Gastrocnemius medialis (tissue), 4 donors: ENCODE data around the gene GFRA1. TPM values are rescaled to one million over a fixed set of nuclear protein-coding genes. Genes with fewer than 3 reads are reported as not detected.

Source experiments
- ATAC-seq, 2 donors: fragments of 150-250 bp; one replicate each; pipeline ENCODE4 v1.9.1; 2016
- DNase-seq, 2 donors: peaks; one replicate each; pipeline ENCODE4 v3.0.0-alpha.2; 2019
- H3K27ac ChIP-seq, 4 donors: fragments of 200-600 bp; sonication (generic); 1 replicate in 1 of 4; 2 replicates in 3 of 4; pipeline ENCODE4 v1.5.1; 2016 to 2018; ENCODE audit warnings: mild to moderate bottlenecking in 2 of 4, moderate library complexity in 1 of 4
- H3K27me3 ChIP-seq, 3 donors: fragments of 200-600 bp; sonication (generic) in 2 of 3; 1 replicate in 1 of 3; 2 replicates in 2 of 3; pipeline versions ENCODE4 v1.5.1 to v1.6.0; 2016 to 2019; ENCODE audit warnings: mild to moderate bottlenecking in 1 of 3, moderate library complexity in 1 of 3
- H3K36me3 ChIP-seq, 2 donors: fragments of 200-600 bp; sonication (generic) in 1 of 2; one replicate each; pipeline ENCODE4 v1.5.1; 2017 to 2018
- H3K4me1 ChIP-seq, 2 donors: fragments of 200-600 bp; sonication (generic) in 1 of 2; one replicate each; pipeline ENCODE4 v1.5.1; 2016 to 2017; ENCODE audit warnings: mild to moderate bottlenecking in 2 of 2
- H3K4me3 ChIP-seq, 4 donors: fragments of 200-600 bp; sonication (generic) in 3 of 4; 1 replicate in 1 of 4; 2 replicates in 3 of 4; pipeline ENCODE4 v1.5.1; 2016 to 2019; ENCODE audit warnings: mild to moderate bottlenecking in 2 of 4
- H3K9me3 ChIP-seq, 3 donors: fragments of 200-600 bp; sonication (generic) in 2 of 3; 1 replicate in 1 of 3; 2 replicates in 2 of 3; pipeline ENCODE4 v1.5.1; 2016 to 2019
- POLR2A ChIP-seq, 2 donors: fragments of 450-650 bp; IDR thresholded peaks; one replicate each; pipeline ENCODE4 v1.6.1; 2017; ENCODE audit warnings: antibody characterized with exemption in 2 of 2, mild to moderate bottlenecking in 2 of 2, moderate library complexity in 2 of 2
- in situ Hi-C, 4 donors: fragments of 200-750 bp; cut with MboI; loops; one replicate each; pipeline versions ENCODE4 v1.15.0 to v1.8.0; 2017; ENCODE audit warnings: low sequenced_read_pairs in 4 of 4
- intact Hi-C: fragments of 100-400 bp; cut with DNase I; formaldehyde crosslinking; loops from one replicate; pipeline ENCODE4 v1.15.1; 2023; ENCODE audit warnings: low total_unique reads
- total RNA-seq, 4 donors: library from RNA; depleted of rRNA; stranded (reverse); fragments of >200 nt; gene quantifications; one replicate each; pipeline versions ENCODE4 v1.1.0 to v1.2.3, GENCODE V29; 2016
- TF ChIP-seq, protein P1 (sequence below), 5 experiments: fragments of 450-650 bp in 3 of 5; fragments of 200-600 bp in 2 of 5; sonication (generic) in 2 of 5; IDR thresholded peaks in 4 of 5; conservative IDR thresholded peaks in 1 of 5; 1 replicate in 4 of 5; 2 replicates in 1 of 5; pipeline ENCODE4 v1.5.1; 2016 to 2019; ENCODE audit warnings: antibody characterized with exemption in 5 of 5, mild to moderate bottlenecking in 3 of 5, moderate library complexity in 3 of 5

The GFRA1 gene
- total RNA-seq, 4 donors from 2014 or later: 21.2 to 34.2 (median 25.2) TPM

DNA sequence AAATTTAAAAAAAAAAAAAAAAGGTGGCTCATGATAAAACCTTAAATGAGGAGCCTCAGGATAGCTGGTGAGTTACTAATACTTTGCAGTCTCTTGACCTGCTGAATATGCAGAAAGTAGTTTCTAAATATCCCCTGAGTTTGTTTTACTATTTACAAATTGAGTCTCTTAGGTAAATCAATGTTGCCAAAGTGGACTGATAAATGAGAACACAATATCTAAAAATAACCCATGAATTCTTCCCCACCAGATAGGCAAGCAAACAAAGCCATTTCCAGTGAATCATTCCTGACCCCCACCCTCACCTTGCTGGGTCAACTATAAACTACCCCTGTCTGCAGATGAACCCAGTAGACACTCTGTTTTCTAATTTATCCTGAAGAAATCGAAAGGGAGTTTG, 78.9 kb downstream of the GFRA1 start:
- ATAC-seq: no peak
- Histone ChIP-seq H3K27me3 (no peaks in the 10 kb centered on the region), H3K36me3 (no peaks in the 10 kb centered on the region), H3K4me1 (no peaks in the 10 kb centered on the region), H3K4me3 (no peak overlapping the region), H3K27ac (no peak overlapping the region), H3K9me3 (no peaks in the 10 kb centered on the region)
- no peak for TF ChIP-seq POLR2A (IDR thresholded peaks at IDR 0.05)
- TF ChIP-seq, protein P1, sequence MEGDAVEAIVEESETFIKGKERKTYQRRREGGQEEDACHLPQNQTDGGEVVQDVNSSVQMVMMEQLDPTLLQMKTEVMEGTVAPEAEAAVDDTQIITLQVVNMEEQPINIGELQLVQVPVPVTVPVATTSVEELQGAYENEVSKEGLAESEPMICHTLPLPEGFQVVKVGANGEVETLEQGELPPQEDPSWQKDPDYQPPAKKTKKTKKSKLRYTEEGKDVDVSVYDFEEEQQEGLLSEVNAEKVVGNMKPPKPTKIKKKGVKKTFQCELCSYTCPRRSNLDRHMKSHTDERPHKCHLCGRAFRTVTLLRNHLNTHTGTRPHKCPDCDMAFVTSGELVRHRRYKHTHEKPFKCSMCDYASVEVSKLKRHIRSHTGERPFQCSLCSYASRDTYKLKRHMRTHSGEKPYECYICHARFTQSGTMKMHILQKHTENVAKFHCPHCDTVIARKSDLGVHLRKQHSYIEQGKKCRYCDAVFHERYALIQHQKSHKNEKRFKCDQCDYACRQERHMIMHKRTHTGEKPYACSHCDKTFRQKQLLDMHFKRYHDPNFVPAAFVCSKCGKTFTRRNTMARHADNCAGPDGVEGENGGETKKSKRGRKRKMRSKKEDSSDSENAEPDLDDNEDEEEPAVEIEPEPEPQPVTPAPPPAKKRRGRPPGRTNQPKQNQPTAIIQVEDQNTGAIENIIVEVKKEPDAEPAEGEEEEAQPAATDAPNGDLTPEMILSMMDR (IDR thresholded peaks at IDR 0.05 in 4 of 5, conservative IDR thresholded peaks at IDR 0.05 in 1 of 5): no peak
- intact Hi-C loops (no loop called here), in situ Hi-C loops (no loop called here)
- DNase-seq: no peak

- Histone ChIP-seq H3K4me3 (no peak overlapping the region), H3K27me3 (no peaks in the 10 kb centered on the region), H3K36me3 (no peaks in the 10 kb centered on the region), H3K27ac (no peak overlapping the region), H3K4me1 (no peaks in the 10 kb centered on the region), H3K9me3 (no peaks in the 10 kb centered on the region)
- intact Hi-C loops: no loop called here
- TF ChIP-seq, protein P1 (IDR thresholded peaks at IDR 0.05 in 4 of 5, conservative IDR thresholded peaks at IDR 0.05 in 1 of 5): no peak
- no peak for TF ChIP-seq POLR2A (IDR thresholded peaks at IDR 0.05)
- ATAC-seq: no peak
- in situ Hi-C loops: no loop called here
- DNase-seq: no peak
These were observed 82.1 kb downstream of the GFRA1 start for GRCh38 chr10:116190883-116191282.

DNA sequence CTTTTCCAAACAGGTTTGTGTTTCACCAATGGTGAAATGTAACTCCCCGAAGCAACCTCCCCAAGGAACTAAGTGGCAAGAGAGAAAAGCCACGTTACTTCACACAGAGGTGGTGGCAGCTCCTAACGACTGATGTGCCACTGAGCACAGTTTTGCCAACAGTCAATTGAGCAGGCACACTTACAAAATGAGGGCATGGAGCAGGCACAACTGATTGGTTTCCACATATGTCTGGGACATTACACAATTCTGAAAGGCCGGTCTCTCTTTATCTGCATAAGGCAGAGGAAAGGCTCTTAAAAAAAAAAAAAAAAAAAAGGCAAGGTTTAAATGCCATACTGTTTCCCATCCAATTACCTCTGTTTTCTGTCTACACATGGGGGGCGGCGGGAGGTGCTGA, 86.7 kb downstream of the GFRA1 start:
- H3K4me3 ChIP-seq: no peak overlapping the region
- in situ Hi-C loops (no loop called here), intact Hi-C loops (no loop called here)
- no peak overlapping the region for H3K27ac ChIP-seq
- no peak for TF ChIP-seq POLR2A (IDR thresholded peaks at IDR 0.05)
- TF ChIP-seq, protein P1 (IDR thresholded peaks at IDR 0.05 in 4 of 5, conservative IDR thresholded peaks at IDR 0.05 in 1 of 5): no peak
- H3K36me3 ChIP-seq: no peaks in the 10 kb centered on the region
- no peaks in the 10 kb centered on the region for H3K4me1 ChIP-seq
- no peaks in the 10 kb centered on the region for H3K9me3 ChIP-seq
- no peak for ATAC-seq
- no peak for DNase-seq
- no peaks in the 10 kb centered on the region for H3K27me3 ChIP-seq

DNA sequence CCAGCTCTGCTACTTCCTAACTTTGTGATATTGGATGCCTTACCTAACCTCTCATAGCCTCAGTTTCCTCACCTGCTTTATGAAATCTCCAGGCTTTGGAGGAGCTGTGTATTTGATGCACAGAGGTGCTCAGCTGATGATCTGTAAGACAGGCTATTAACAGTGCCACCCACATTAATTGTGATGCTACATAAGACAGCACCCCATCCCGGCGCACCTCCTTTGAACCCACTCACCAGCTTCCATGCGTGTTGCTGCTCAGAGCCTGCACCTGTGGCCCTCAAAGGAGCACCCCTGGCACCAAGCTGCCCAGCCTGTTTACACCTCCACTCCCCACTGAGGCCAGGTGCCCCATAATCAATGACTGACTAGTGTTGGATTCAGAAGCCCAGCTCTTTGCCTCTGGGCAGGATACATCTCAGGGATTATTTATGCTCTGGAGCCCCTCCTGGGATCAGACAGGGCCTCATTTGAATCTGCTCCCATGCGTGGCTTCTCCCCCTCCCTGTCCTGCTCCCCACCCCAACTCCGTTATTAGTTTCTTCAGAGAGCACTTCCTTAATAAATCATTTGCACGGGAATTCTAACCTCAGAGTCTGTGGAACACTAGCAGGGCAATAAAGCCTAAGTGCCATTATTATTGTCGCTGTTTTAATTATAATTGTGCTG, 87.7 kb downstream of the GFRA1 start:
- no peak for DNase-seq
- H3K36me3 ChIP-seq: no peaks in the 10 kb centered on the region
- no peaks in the 10 kb centered on the region for H3K4me1 ChIP-seq
- in situ Hi-C loops (no loop called here), intact Hi-C loops (no loop called here)
- H3K27me3 ChIP-seq: no peaks in the 10 kb centered on the region
- no peak overlapping the region for H3K27ac ChIP-seq
- ATAC-seq: no peak
- TF ChIP-seq, protein P1 (IDR thresholded peaks at IDR 0.05 in 4 of 5, conservative IDR thresholded peaks at IDR 0.05 in 1 of 5): no peak
- TF ChIP-seq POLR2A (IDR thresholded peaks at IDR 0.05): no peak
- H3K4me3 ChIP-seq: no peak overlapping the region
- no peaks in the 10 kb centered on the region for H3K9me3 ChIP-seq

DNA sequence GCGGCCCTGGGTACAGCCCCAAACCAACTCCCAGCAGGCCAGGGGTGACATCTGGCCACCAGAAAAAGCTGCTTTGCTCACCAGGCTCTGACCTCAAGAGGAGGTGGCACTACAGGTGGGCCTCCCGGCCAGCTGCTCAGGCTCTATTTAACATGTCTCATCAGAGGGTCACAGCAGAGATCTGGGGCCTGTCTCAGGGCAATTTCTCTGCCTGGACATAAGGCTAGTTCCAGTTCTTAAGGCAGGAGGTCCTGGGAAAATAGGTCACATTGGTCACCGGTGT, 88.6 kb downstream of the GFRA1 start:
- no peak overlapping the region for H3K27ac ChIP-seq
- H3K36me3 ChIP-seq: no peaks in the 10 kb centered on the region
- DNase-seq: no peak
- no peaks in the 10 kb centered on the region for H3K27me3 ChIP-seq
- no peak for ATAC-seq
- H3K9me3 ChIP-seq: no peaks in the 10 kb centered on the region
- TF ChIP-seq POLR2A (IDR thresholded peaks at IDR 0.05): no peak
- TF ChIP-seq, protein P1 (IDR thresholded peaks at IDR 0.05 in 4 of 5, conservative IDR thresholded peaks at IDR 0.05 in 1 of 5): no peak
- in situ Hi-C loops: no loop called here
- H3K4me1 ChIP-seq: no peaks in the 10 kb centered on the region
- no peak overlapping the region for H3K4me3 ChIP-seq
- intact Hi-C loops: no loop called here
